SKM-1 (cell line): Measurements from ENCODE around the gene C5AR1.
"Not testable (repeated sequence)": the region's sequence is repeated elsewhere in the genome, so short reads cannot be mapped to it uniquely, and the experiment has no call there.

ENCODE experiments used
- DNase-seq: peaks from one replicate; lab custom pipeline; 2025; ENCODE audit not compliant: unreplicated experiment; lab: John Stamatoyannopoulos, UW

Gene C5AR1

DNA sequence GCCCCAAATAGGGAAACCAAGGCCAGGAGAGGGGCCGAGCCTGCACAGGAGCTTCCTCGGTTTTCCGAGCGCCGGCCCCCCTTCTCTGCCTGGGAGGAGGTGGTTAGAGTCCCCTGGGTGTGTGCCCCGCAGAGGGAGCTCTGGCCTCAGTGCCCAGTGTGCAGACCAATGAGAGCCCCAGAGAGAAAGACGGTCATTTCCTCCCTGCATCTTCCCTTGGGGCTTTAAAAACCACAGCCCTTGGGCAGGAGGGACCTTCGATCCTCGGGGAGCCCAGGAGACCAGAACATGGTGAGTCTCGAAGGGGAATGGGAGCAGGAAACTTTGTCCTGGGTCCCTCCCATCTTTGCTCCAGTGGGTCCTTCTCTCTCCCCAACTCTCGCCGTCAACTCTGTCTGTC lies at the start of gene C5AR1:
Gene C5AR1 (plus strand): TSS at position 254 of the 400 bp plus-strand sequence. CDS start 35 bp downstream, at position 289.
- DNase-seq: no peak

- no peak for DNase-seq
These were observed 49.2 kb upstream of the C5AR1 start for GRCh38 chr19:47260476-47260875.

GRCh38 chr19:47261946-47262793 lies 47.5 kb upstream of the C5AR1 start:
- not testable (repeated sequence) for DNase-seq

GRCh38 chr19:47264629-47265028 lies 45.0 kb upstream of the C5AR1 start:
- DNase-seq: no peak

DNA sequence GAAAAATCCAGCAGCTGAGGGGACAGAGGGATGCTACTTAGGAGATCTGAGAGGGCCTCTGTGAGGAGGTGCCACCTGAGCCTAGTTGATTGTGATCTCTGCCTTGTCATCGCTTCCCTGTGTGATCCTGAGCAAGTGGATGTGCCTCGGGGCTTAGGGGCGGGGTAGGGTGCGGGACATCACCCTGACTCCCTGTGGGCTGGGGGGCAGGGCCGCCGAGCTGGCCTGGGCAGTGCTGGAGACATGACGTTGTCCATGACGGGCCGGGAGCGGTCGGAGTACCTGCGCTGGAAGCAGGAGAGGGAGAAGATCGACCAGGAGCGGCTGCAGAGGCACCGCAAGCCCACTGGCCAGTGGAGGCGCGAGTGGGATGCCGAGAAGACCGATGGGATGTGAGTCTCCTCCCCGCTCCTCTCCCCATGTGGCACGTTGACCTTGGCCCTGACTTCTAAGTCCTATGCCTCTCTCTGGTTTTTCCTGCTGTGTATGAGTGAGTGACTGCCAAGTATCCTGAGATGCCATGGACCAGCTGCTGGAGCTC lies 43.2 kb upstream of the C5AR1 start:
- DNase-seq: no peak

- DNase-seq: no peak
These were observed 42.3 kb upstream of the C5AR1 start for GRCh38 chr19:47267350-47267759.

DNA sequence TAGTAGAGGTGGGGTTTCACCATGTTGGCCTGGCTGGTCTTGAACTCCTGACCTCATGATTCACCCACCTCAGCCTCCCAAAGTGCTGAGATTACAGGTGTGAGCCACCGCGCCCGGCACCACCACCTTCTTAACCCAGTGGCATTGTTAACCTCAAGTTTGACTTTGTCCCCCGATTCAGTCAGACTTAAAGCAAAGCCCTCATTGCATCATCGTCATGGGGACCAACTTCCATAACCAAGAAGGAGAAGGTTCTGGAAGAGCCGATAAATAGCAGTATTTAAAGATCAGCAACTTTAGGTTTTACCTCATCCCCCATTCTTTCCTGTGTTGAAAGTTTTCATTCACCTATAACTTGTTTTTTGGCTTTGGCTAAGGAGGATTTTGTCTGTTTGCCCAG lies 41.6 kb upstream of the C5AR1 start:
- DNase-seq: no peak

DNA sequence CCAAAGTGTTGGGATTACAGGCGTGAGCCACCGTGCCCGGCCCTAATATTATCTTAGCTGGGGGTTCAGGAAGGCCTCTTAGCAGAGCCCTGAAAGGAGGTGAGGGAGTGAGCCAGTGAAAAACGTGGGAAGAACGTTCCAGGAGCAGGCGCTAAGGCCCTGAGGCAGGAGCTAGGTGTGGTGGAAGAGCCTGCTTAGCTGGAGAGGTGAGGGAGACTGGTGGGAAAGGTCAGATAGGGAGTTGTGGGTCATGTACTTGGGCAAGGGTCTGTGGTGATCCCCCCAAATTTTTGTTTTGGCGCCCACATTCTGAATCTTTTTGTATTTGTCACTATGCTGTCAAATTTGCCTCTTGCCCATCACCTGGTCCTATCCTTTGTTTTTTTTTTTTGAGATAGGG lies 40.1 kb upstream of the C5AR1 start:
- no peak for DNase-seq

GRCh38 chr19:47270408-47270807 lies 39.3 kb upstream of the C5AR1 start:
- DNase-seq: no peak

DNA sequence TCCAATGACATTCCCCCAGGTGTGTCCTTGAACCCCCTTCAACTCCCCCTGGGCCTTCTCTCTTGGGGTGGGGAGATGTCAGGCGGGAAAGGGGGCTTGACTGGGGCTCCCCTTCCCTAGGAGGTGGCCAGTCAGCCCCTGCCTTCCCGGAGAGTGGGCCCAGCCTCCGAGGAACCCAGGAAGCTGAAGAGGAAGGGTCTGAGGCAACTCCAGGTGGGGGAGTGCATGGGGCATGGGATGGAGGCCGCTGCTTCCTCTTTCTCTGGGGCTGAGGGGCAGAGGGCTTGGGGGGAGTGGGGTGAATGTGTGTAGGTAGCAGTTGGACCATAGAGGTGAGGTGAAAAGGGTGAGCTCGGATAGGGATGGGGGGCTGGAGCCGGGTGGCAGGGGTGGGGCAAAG lies 37.7 kb upstream of the C5AR1 start:
- DNase-seq: no peak

DNA sequence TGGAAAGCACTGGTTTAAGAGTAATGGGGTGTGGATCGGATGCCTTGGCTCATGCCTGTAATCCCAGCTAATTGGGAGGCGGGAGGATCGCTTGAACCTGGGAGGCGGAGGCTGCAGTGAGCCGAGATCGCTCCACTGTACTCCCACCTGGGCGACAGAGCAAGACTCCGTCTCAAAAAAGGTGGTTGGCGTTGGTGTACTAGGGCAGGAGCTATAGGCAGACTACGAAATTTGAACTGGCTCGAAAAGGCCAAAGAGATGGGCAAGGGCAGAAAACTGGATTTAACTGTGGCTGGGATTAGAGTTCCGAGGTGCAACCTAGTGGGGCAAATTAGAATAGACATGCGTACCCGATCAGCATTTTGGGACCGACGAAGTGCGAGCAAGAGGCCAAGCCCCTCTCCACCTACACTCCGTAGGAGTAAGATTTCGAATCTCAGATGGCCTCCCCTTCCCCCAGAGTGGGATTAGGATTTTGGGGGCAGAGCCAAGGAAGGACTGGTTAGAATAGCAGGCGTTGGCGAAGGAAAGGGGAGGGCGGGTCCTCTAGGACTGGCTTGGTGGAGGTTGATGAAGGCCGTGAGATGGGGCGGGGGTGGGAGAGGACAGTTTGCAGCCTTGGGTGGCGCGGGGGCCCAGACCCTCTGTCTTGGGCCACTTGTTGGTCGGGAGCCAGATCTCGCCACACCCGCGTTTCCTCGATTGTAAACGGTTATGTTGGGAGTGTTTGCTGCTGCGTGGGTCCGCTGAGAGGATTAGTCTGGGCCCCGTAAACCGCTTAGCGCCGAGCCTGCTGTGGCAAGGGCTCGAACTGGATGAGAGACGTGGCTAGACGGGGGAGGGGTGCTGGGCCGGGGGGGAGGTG lies 37.0 kb upstream of the C5AR1 start:
- no peak for DNase-seq

DNA sequence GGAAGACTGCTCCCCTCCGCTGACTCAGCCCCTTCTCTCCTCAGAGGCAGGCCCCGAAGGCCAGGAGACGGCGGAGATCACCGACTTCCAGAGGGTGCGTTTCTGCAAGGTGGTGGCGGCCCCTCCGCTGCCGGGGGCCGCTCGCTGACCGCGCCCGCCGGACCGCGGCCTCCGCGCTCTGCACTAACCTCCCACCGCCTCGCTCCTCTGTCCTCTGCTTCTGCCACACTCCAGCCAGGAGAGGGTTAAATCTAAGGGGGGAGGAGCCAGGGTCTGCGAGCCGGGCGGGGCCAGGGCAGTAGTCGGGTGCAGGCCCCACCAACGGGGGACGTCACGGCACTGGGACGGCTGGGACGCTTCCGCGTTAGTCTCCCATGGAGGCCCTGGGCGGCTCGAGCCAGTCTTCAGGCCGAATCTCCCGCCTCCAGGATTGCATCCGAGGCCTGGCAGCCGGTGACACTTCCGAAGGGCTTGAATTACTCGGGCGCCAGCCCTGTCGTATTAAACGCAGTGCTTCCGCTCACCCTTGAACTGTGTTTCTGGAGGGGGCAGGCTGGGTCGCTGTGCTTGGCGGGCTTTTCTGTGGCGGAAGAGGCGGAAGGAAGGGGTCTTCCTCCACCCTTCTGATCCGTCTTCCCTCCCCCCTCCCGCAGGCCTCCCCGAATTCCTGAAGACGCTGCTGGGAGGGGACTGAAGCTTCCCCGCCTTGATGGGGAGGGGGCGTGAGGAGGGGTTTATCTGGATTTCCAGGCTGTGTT lies 36.2 kb upstream of the C5AR1 start:
- peak; percentile 25 for DNase-seq

- peak; percentile 21 for DNase-seq
These were observed 35.4 kb upstream of the C5AR1 start, which contains the start of gene INAFM1 for GRCh38 chr19:47274071-47274890. INAFM1 (plus strand) TSS chr19:47274885; CDS start chr19:47274920, 35 bp downstream.

GRCh38 chr19:47274891-47275761 lies 34.5 kb upstream of the C5AR1 start:
- no peak for DNase-seq

- no peak for DNase-seq
These were observed 33.7 kb upstream of the C5AR1 start for GRCh38 chr19:47275791-47276461.

DNA sequence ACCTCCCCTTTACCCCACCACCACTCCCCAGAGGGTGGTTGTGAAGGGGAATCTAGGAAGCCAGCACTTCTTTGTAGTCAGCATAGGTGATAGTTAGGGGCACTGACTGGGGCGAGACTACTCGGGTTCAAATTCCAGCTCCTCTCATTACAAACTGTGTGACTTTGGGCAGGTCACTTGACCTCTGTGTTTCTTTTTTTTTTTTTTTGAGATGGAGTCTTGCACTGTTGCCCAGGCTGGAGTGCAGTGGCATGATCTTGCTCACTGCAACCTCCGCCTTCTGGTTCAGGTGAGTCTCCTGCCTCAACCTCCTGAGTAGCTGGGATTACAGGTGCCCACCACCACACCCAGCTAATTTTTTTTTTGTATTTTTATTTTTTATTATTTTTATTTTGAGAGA lies 33.1 kb upstream of the C5AR1 start:
- not testable (repeated sequence) for DNase-seq

GRCh38 chr19:47280183-47280797 lies 29.4 kb upstream of the C5AR1 start:
- no peak for DNase-seq
